Skeletal muscle satellite cell (primary cell): ENCODE results near the gene CNN3.
A peak's percentile ranks its signal among the peaks of the same experiment; 100 is the strongest.

Experiments
- H3K27me3 ChIP-seq: 2 replicates; pipeline ENCODE4 v1.7.0; 2013; ENCODE audit warnings: low read length; ENCODE audit not compliant: control insufficient read depth, insufficient read depth
- H3K36me3 ChIP-seq: 2 replicates; pipeline ENCODE4 v1.7.0; 2013; ENCODE audit warnings: mild to moderate bottlenecking, control low read depth, low read length; ENCODE audit not compliant: insufficient read depth
- H3K4me1 ChIP-seq: 2 replicates; pipeline ENCODE4 v1.7.0; 2013; ENCODE audit warnings: low read length; ENCODE audit not compliant: control insufficient read depth, insufficient read depth
- H3K4me2 ChIP-seq: 2 replicates; pipeline ENCODE4 v1.7.0; 2013; ENCODE audit warnings: mild to moderate bottlenecking, low read length
- H3K4me3 ChIP-seq: 2 replicates; pipeline ENCODE4 v1.7.0; 2013; ENCODE audit warnings: low read length
- H3K9ac ChIP-seq: 2 replicates; pipeline ENCODE4 v1.7.0; 2013; ENCODE audit warnings: mild to moderate bottlenecking, low read depth, low read length, moderate library complexity
- H3K9me3 ChIP-seq: replicated peaks from 2 replicates; pipeline ENCODE4 v1.7.0; 2013; ENCODE audit warnings: mild to moderate bottlenecking, control low read depth, low read length

Gene CNN3

DNA sequence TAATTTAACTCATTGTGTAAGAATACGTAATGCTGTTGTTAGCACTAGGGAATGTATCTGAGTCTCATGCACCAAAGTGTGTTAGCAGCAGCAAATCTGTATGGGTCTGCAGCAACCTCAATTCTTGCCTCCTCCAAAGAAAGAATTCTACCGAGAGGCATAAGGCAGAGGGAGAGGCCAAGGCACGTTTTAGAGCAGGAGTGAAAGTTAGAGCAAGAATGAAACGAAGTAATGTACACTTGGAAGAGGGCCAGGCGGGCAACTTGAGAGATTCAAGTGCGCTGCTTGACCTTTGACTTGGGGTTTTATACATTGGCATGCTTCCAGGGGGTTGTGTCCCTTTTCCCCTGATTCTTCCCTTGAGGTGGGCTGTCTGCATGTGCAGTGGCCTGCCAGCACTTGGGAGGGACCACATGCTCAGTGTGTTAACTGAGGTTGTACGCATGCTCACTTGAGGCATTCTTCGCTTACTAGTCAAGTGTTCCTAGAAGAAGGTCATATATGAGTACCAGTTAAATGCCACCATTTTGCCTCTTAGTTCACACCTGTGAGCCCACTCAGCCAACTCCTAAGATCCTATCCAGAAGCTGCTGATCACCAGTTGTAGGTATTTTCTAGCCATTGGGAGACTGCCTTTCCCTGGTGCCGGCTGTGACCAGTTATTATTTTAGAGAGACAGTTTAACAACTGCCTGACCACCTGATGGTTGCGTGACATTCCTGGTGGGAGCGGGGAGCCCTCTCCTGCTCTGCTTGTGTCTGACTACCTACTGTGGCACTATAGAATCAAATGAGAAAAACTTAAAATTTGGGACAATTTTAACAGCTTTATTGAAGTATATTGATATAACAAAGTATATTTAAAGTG lies 2.7 kb upstream of the CNN3 start:
- peaks cover 22% of the 10 kb centered on the region for H3K4me1 ChIP-seq
- H3K4me3 ChIP-seq: peak overlapping the region; percentile 84
- peak overlapping the region; percentile 94 for H3K9ac ChIP-seq
- H3K9me3 ChIP-seq: no peaks in the 10 kb centered on the region
- peak overlapping the region; percentile 83 for H3K4me2 ChIP-seq
- H3K27me3 ChIP-seq: no peaks in the 10 kb centered on the region
- no peaks in the 10 kb centered on the region for H3K36me3 ChIP-seq

GRCh38 chr1:94928293-94928939 lies 1.5 kb upstream of the CNN3 start:
- peak overlapping the region; percentile 83 for H3K4me2 ChIP-seq
- H3K27me3 ChIP-seq: no peaks in the 10 kb centered on the region
- peak overlapping the region; percentile 84 for H3K4me3 ChIP-seq
- peaks cover 5% of the 10 kb centered on the region for H3K36me3 ChIP-seq
- H3K9me3 ChIP-seq: no peaks in the 10 kb centered on the region
- H3K4me1 ChIP-seq: peaks cover 30% of the 10 kb centered on the region
- peak overlapping the region; percentile 94 for H3K9ac ChIP-seq

DNA sequence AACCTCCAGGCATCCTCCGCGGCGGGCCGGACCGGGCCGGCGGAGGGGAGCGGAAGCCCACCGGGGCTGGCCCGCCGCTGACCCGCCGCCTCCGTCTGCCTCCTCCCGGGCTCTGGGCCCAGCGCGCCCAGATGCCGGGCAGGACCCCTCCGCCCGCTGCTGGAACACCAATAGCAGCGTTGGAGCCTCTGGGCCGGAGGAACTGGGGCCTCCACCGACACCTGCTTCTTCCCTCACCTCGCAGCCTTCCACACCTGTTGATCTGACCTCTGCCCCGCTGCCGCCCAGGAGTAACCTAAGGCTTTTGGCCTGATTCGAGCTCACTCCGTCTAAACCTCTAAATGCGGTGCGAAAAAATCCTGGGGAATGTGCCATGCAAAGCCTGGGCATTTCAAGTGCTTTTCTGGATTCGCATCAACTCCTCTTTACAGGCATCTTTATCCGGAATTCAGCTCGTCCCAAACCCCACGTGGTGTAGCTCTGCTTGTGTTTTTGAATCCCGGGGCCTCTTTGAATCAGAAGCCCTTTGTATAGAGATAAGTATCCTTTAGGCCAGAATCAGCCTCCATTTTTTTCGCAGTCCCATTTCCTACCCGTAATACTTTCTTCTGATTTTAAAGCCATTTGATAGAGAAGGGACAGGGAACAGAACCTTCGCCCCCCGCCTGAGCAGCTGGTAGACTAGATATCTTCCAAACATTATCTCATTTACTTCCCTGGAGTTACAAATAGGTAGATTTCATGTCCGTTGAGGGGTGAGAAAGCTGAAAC lies 680 bp upstream of the CNN3 start:
- Histone ChIP-seq H3K4me3 (peak overlapping the region; percentile 84), H3K9me3 (no peaks in the 10 kb centered on the region), H3K4me1 (peaks cover 39% of the 10 kb centered on the region), H3K4me2 (peak overlapping the region; percentile 83), H3K36me3 (peaks cover 12% of the 10 kb centered on the region), H3K9ac (peak overlapping the region; percentile 94), H3K27me3 (no peaks in the 10 kb centered on the region)

GRCh38 chr1:94926126-94926914 lies 590 bp downstream of the CNN3 start:
- H3K27me3 ChIP-seq: no peaks in the 10 kb centered on the region

GRCh38 chr1:94925561-94926125 lies 1.3 kb downstream of the CNN3 start:
- H3K9ac ChIP-seq: peak overlapping the region; percentile 94
- no peaks in the 10 kb centered on the region for H3K27me3 ChIP-seq
- H3K4me2 ChIP-seq: peak overlapping the region; percentile 83
- H3K9me3 ChIP-seq: no peaks in the 10 kb centered on the region
- peaks cover 56% of the 10 kb centered on the region for H3K4me1 ChIP-seq
- H3K36me3 ChIP-seq: peaks cover 19% of the 10 kb centered on the region
- peak overlapping the region; percentile 84 for H3K4me3 ChIP-seq

More at GRCh38 chr1:94926126-94926914, 590 bp downstream of the CNN3 start:
- Histone ChIP-seq H3K9me3 (no peaks in the 10 kb centered on the region), H3K36me3 (peaks cover 19% of the 10 kb centered on the region), H3K4me2 (peak overlapping the region; percentile 83), H3K4me1 (peaks cover 50% of the 10 kb centered on the region), H3K4me3 (peak overlapping the region; percentile 84), H3K9ac (peak overlapping the region; percentile 94)

DNA sequence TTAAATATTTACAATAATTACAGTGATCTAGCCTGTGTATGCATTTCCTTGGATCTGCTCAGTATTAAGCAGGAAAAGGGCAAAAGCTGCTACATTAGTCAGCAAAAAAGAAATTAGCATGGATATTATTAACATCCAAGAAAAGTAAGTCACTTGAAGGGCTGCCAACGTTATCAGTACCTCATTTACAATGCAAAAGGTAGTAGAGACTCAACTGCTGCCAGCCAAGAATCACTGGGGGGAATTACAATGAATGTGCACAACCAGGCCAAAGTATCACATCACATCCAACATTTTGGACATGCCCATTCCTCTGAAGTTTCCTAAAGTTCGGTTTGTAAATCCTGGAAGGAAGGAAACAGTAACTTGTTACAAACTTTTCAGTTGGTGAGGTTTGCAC lies 1.9 kb downstream of the CNN3 start:
- no peaks in the 10 kb centered on the region for H3K9me3 ChIP-seq
- peak overlapping the region; percentile 84 for H3K4me3 ChIP-seq
- peaks cover 19% of the 10 kb centered on the region for H3K36me3 ChIP-seq
- peak overlapping the region; percentile 94 for H3K9ac ChIP-seq
- H3K4me2 ChIP-seq: peak overlapping the region; percentile 83
- no peaks in the 10 kb centered on the region for H3K27me3 ChIP-seq
- H3K4me1 ChIP-seq: peaks cover 62% of the 10 kb centered on the region

DNA sequence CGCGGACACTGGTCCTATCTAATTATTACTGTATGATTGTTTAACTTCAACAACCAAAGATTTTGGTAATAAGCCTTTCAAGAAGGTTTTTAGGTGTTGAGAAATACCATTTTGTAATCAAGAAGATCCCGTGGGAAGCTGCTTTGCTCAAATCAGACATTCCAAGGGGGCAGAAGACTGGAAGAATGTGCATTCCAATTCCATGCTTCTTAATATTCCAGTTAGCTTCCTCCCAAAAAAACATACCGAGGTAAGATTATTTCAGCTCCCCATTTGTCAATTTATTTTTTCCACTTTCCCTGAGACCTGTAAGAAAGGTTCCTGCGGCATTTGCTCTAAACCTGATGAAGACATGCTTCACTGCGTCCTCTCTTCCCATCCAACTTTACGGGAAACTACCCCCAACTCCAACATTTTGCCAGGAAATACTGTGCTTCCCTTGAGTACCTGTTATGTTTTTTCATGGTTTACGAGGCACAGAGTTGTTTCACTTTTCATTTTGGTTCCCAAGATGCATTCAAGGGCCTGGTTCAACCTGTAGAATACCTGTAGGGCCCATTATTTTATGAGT lies 4.1 kb downstream of the CNN3 start:
- Histone ChIP-seq H3K9ac (peak overlapping the region; percentile 94), H3K27me3 (no peaks in the 10 kb centered on the region), H3K9me3 (no peaks in the 10 kb centered on the region), H3K4me2 (peak overlapping the region; percentile 83), H3K4me3 (peak overlapping the region; percentile 84), H3K4me1 (peaks cover 57% of the 10 kb centered on the region), H3K36me3 (peaks cover 23% of the 10 kb centered on the region)

- Histone ChIP-seq H3K9me3 (no peaks in the 10 kb centered on the region), H3K9ac (peak overlapping the region; percentile 94), H3K36me3 (peaks cover 27% of the 10 kb centered on the region), H3K4me2 (peak overlapping the region; percentile 83), H3K4me1 (peaks cover 60% of the 10 kb centered on the region), H3K27me3 (no peaks in the 10 kb centered on the region), H3K4me3 (peak overlapping the region; percentile 39)
Measured at GRCh38 chr1:94921977-94922376, 4.9 kb downstream of the CNN3 start.

- peaks cover 29% of the 10 kb centered on the region for H3K36me3 ChIP-seq
- no peaks in the 10 kb centered on the region for H3K9me3 ChIP-seq
- no peaks in the 10 kb centered on the region for H3K27me3 ChIP-seq
- peaks cover 60% of the 10 kb centered on the region for H3K4me1 ChIP-seq
- peak overlapping the region; percentile 58 for H3K4me2 ChIP-seq
- H3K9ac ChIP-seq: no peak overlapping the region
- H3K4me3 ChIP-seq: no peak overlapping the region
Measured at GRCh38 chr1:94920061-94920460, 6.8 kb downstream of the CNN3 start.

- Histone ChIP-seq H3K36me3 (peaks cover 31% of the 10 kb centered on the region), H3K4me3 (no peak overlapping the region), H3K9ac (no peak overlapping the region), H3K27me3 (no peaks in the 10 kb centered on the region), H3K9me3 (no peaks in the 10 kb centered on the region), H3K4me2 (peak overlapping the region; percentile 58), H3K4me1 (peaks cover 60% of the 10 kb centered on the region)
Measured at GRCh38 chr1:94919241-94920030, 7.5 kb downstream of the CNN3 start.
